Lower lobe of right lung (tissue), 2 donors: ENCODE results near the gene NIBAN1. TPM values are rescaled to one million over a fixed set of nuclear protein-coding genes. Genes with fewer than 3 reads are reported as not detected.

Source experiments
- ATAC-seq, 2 donors: fragments of 200-7000 bp; cut with Tn5 transposase; one replicate each; pipeline ENCODE4 v1.9.1; 2020 to 2022; ENCODE audit warnings: mild to moderate bottlenecking in 2 of 2, moderate library complexity in 2 of 2
- DNase-seq: peaks from one replicate; pipeline ENCODE4 v3.0.0-alpha.2; 2020
- H3K27ac ChIP-seq: fragments of 200-600 bp; one replicate; pipeline ENCODE4 v1.8.0; 2022
- H3K27me3 ChIP-seq: fragments of 200-600 bp; one replicate; pipeline ENCODE4 v1.8.0; 2022; ENCODE audit warnings: low read depth
- H3K36me3 ChIP-seq: fragments of 200-600 bp; one replicate; pipeline ENCODE4 v1.8.0; 2022; ENCODE audit warnings: mild to moderate bottlenecking
- H3K4me1 ChIP-seq: fragments of 200-600 bp; one replicate; pipeline ENCODE4 v1.8.0; 2022
- H3K4me3 ChIP-seq: fragments of 200-600 bp; one replicate; pipeline ENCODE4 v1.8.0; 2022; ENCODE audit warnings: mild to moderate bottlenecking
- H3K9me3 ChIP-seq: fragments of 200-600 bp; one replicate; pipeline ENCODE4 v1.8.0; 2022
- intact Hi-C: fragments of 100-400 bp; cut with DNase I; formaldehyde crosslinking; loops from one replicate; pipeline ENCODE4 v1.11.0; 2022
- total RNA-seq: library from RNA; stranded (reverse); fragmentation: NEBNext Ultra II Directional; extraction: Animal tissue kit (Norgen Biotek cat#: 25700); gene quantifications from one replicate; pipeline ENCODE4 v1.2.1, GENCODE V29; 2021
- TF ChIP-seq, protein P1 (sequence below): fragments of 200-600 bp; IDR thresholded peaks from one replicate; pipeline ENCODE4 v1.8.0; 2022; ENCODE audit warnings: antibody characterized with exemption, mild to moderate bottlenecking
- donor health status: DM: no; HTN: yes; CAD: no; lungs with severe emphysema.

Gene NIBAN1
- total RNA-seq, 1 donor from 2014 or later, result 44.8 TPM

DNA sequence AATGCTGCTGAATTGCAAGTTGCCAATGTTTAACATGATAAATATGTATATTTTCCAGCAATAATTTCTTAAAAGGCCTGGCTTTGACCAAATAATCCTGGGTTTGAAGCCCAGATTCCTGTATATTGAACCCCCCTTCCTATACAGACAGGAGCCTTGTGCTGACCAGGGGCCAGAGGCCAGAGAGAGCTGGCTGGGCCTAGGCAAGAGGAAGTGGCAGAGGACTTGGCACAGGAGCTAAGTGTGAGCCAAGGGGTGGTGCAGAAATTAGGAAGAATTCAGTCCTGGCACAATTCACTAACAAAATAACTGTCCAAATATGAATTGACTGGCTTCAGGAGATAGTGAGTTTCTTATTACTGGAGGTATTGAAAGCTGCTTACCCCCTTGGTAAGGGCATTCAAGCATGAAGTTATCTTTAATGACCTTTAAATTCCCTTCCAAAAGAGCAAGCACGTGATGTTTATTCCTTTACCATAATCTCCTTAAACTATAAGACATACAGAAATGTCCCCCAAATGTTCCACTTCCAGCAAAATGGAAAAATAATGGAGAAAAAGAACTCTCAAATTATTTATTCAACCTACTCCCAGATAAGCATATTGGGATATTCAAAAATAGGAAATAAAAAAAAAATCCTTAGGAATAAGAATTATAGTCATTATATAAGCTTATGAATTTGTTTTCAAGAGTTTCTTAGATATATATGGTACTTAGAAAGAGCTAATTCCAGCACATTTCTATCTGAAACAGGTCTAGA, 26.6 kb downstream of the NIBAN1 start:
- TF ChIP-seq, protein P1, sequence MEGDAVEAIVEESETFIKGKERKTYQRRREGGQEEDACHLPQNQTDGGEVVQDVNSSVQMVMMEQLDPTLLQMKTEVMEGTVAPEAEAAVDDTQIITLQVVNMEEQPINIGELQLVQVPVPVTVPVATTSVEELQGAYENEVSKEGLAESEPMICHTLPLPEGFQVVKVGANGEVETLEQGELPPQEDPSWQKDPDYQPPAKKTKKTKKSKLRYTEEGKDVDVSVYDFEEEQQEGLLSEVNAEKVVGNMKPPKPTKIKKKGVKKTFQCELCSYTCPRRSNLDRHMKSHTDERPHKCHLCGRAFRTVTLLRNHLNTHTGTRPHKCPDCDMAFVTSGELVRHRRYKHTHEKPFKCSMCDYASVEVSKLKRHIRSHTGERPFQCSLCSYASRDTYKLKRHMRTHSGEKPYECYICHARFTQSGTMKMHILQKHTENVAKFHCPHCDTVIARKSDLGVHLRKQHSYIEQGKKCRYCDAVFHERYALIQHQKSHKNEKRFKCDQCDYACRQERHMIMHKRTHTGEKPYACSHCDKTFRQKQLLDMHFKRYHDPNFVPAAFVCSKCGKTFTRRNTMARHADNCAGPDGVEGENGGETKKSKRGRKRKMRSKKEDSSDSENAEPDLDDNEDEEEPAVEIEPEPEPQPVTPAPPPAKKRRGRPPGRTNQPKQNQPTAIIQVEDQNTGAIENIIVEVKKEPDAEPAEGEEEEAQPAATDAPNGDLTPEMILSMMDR, result no peak
- H3K27ac ChIP-seq, result no peak overlapping the region
- peaks cover 33% of the 10 kb centered on the region for H3K4me1 ChIP-seq
- no peak overlapping the region for H3K4me3 ChIP-seq
- no peaks in the 10 kb centered on the region for H3K36me3 ChIP-seq
- no peaks in the 10 kb centered on the region for H3K9me3 ChIP-seq
- intact Hi-C loops, result no loop called here
- ATAC-seq, result no peak
- H3K27me3 ChIP-seq, result no peaks in the 10 kb centered on the region
- DNase-seq, result no peak

DNA sequence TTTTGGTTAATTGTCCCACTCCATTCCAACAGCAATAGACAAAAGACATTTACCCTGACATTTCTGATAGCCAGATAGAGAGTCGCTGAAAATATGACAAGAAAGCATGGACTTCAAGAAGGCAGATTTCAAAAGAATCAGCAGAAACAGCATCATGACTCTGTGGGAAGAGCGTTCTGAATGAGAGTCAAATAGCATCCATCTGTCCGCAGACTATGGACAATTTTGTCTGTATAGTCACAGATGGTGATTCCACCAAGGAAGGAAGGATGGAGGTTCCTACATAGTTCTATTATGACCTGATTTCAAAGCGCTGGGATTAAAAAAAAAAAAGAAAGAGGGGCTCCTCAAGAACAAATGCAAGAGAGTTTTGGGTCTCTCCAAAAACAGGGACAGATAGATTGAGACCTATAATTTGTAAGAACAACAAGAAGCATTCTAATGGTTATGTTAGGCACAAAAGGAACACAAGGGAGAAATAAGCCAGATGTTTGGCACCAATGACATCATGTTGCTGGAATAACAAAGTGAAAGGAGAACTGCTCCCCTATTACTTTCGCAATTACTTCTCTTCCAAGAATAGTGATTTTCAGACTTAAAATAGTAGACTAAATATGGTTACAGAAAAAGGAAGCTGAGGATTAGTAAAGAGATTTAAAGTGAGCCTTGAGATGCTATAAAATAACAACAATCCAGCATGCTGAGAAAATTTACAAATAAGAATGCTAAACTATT, 28.5 kb downstream of the NIBAN1 start:
- Histone ChIP-seq H3K27ac (no peak overlapping the region), H3K9me3 (no peaks in the 10 kb centered on the region), H3K36me3 (no peaks in the 10 kb centered on the region), H3K4me3 (no peak overlapping the region), H3K4me1 (peaks cover 33% of the 10 kb centered on the region), H3K27me3 (no peaks in the 10 kb centered on the region)
- DNase-seq, result no peak
- peak; percentile 55 to 68 for ATAC-seq
- TF ChIP-seq, protein P1, result no peak
- intact Hi-C loops, result no loop called here

DNA sequence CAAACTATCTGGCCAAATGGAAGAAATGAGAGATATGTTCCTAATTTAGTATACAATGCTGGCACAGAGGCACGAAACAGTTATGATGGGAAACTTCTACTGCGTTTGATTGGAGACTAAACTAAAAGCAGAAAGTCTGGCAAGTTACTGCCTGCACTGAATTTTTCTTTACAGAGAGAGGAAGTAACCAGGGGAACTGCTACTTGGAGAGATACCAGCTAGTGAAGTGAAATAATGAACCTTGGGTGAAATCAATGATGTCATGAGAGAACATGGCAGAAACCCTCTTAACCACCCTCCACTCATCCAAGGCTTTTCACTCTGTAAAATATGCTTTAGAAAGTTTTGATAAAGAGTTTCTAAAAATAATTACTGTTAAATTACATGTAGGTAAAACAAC, 29.3 kb downstream of the NIBAN1 start:
- intact Hi-C loops, result no loop called here
- DNase-seq, result no peak
- peak; percentile 69 to 75 for ATAC-seq
- Histone ChIP-seq H3K4me1 (peaks cover 33% of the 10 kb centered on the region), H3K27ac (no peak overlapping the region), H3K36me3 (no peaks in the 10 kb centered on the region), H3K27me3 (no peaks in the 10 kb centered on the region), H3K9me3 (no peaks in the 10 kb centered on the region), H3K4me3 (no peak overlapping the region)
- TF ChIP-seq, protein P1, result no peak

DNA sequence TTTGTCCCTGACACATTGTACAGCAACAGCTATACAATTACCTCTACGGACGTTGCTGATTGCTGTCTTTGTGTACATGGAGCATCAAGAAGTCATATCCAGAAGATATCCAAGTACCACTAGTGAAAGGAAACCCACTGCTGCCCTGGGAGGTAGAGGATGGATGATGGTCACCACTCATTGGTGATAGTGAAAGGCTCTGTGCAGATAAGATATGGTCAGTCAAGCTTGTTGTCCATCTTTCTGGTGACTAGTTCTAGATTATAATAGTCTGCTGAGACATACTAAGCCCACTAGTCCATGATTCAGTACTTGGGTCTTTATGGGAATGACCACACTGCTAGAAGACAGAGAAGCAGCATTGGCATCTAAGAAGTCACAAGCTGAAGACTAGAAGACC, 30.3 kb downstream of the NIBAN1 start:
- TF ChIP-seq, protein P1, result no peak
- Histone ChIP-seq H3K27ac (no peak overlapping the region), H3K9me3 (no peaks in the 10 kb centered on the region), H3K27me3 (no peaks in the 10 kb centered on the region), H3K4me1 (peaks cover 33% of the 10 kb centered on the region), H3K4me3 (no peak overlapping the region), H3K36me3 (no peaks in the 10 kb centered on the region)
- ATAC-seq (no peak), DNase-seq (no peak)
- intact Hi-C loops, result no loop called here

DNA sequence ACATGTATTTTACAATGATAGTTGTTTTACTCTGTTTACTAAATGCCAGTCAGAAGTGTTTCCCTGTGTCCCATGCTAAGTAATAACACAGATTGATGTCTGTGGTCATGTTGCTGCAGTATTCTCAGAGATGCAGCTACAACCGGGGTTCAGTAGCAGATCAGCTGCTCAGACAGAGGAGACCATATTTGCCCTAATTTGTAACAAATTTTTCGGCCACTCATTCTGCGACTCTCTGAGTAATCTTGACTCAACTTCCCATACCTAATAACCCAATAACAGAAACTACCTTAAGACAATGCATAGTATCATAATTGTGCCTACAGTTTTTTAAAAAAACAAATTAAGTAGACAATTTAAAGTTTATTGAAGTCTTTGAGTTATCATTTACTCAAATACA, 32.6 kb downstream of the NIBAN1 start:
- Histone ChIP-seq H3K27me3 (no peaks in the 10 kb centered on the region), H3K36me3 (no peaks in the 10 kb centered on the region), H3K4me1 (peaks cover 18% of the 10 kb centered on the region), H3K27ac (no peak overlapping the region), H3K9me3 (no peaks in the 10 kb centered on the region), H3K4me3 (no peak overlapping the region)
- TF ChIP-seq, protein P1, result no peak
- ATAC-seq (no peak), DNase-seq (no peak)
- intact Hi-C loops, result no loop called here
